ENCODE measurements around the gene PHF10.

The PHF10 gene

DNA sequence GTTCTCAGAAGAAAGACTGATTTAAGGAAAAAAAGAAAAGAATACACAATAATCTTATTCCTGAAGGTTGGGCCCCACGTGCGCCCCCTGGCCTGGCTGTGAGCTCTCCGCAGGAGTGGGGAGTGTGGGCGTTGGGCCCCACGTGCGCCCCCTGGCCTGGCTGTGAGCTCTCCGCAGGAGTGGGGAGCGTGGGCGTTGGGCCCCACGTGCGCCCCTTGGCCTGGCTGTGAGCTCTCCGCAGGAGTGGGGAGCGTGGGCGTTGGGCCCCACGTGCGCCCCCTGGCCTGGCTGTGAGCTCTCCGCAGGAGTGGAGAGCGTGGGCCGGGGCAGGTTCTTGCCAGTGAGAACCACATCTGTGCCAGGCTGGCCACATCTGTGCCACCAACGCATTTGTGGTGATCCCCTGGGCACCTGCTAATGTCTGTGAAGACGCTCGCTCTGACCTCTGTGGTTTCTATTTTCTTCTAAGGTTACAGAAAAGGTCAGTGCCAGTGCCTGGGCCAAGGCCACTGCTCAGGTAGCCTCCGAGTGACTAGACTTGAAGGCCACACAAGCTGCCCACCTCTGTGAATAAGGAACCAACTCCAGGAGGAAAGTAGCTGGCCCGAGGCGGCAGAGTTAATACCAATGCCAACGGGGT, 63.4 kb downstream of the PHF10 start:
- Histone ChIP-seq H3K4me3 (ENCODE audit: extremely low read depth, insufficient read depth, low read length, poor library complexity, severe bottlenecking) (no peak overlapping the region), H3K27ac (ENCODE audit: low read depth, low read length, severe bottlenecking) (no peak overlapping the region), H3K9me3 (ENCODE audit: control insufficient read depth, low read length) (no peaks in the 10 kb centered on the region), H3K36me3 (ENCODE audit: control insufficient read depth, insufficient read depth, low read length) (peaks cover 56% of the 10 kb centered on the region), H3K4me1 (ENCODE audit: control insufficient read depth, insufficient read depth, low read length, poor library complexity, severe bottlenecking) (no peaks in the 10 kb centered on the region)
- 92 to 95% methylated on average over 23 to 26 of the region's 26 CpGs for WGBS, 2 experiments (ENCODE audit: insufficient coverage in 2 of 2)

GRCh38 chr6:169659820-169660610, 64.3 kb downstream of the PHF10 start:
- WGBS, 2 experiments (ENCODE audit: insufficient coverage in 2 of 2) = 89 to 95% methylated on average over 18 to 19 of the region's 26 CpGs
- Histone ChIP-seq H3K9me3 (ENCODE audit: control insufficient read depth, low read length) (no peaks in the 10 kb centered on the region), H3K27ac (ENCODE audit: low read depth, low read length, severe bottlenecking) (no peak overlapping the region), H3K4me1 (ENCODE audit: control insufficient read depth, insufficient read depth, low read length, poor library complexity, severe bottlenecking) (no peaks in the 10 kb centered on the region), H3K36me3 (ENCODE audit: control insufficient read depth, insufficient read depth, low read length) (peaks cover 55% of the 10 kb centered on the region), H3K4me3 (ENCODE audit: extremely low read depth, insufficient read depth, low read length, poor library complexity, severe bottlenecking) (no peak overlapping the region)

GRCh38 chr6:169657284-169657610, 67.1 kb downstream of the PHF10 start:
- Histone ChIP-seq H3K36me3 (ENCODE audit: control insufficient read depth, insufficient read depth, low read length) (peaks cover 51% of the 10 kb centered on the region), H3K27ac (ENCODE audit: low read depth, low read length, severe bottlenecking) (no peak overlapping the region), H3K4me1 (ENCODE audit: control insufficient read depth, insufficient read depth, low read length, poor library complexity, severe bottlenecking) (no peaks in the 10 kb centered on the region), H3K9me3 (ENCODE audit: control insufficient read depth, low read length) (no peaks in the 10 kb centered on the region), H3K4me3 (ENCODE audit: extremely low read depth, insufficient read depth, low read length, poor library complexity, severe bottlenecking) (no peak overlapping the region)
- 94 to 96% methylated on average over 13 of the region's 13 CpGs for WGBS, 2 experiments (ENCODE audit: insufficient coverage in 2 of 2)

GRCh38 chr6:169656546-169657283, 67.6 kb downstream of the PHF10 start:
- Histone ChIP-seq H3K4me3 (ENCODE audit: extremely low read depth, insufficient read depth, low read length, poor library complexity, severe bottlenecking) (no peak overlapping the region), H3K4me1 (ENCODE audit: control insufficient read depth, insufficient read depth, low read length, poor library complexity, severe bottlenecking) (no peaks in the 10 kb centered on the region), H3K36me3 (ENCODE audit: control insufficient read depth, insufficient read depth, low read length) (peaks cover 53% of the 10 kb centered on the region), H3K9me3 (ENCODE audit: control insufficient read depth, low read length) (no peaks in the 10 kb centered on the region), H3K27ac (ENCODE audit: low read depth, low read length, severe bottlenecking) (no peak overlapping the region)
- 90 to 93% methylated on average over 19 to 20 of the region's 23 CpGs for WGBS, 2 experiments (ENCODE audit: insufficient coverage in 2 of 2)

DNA sequence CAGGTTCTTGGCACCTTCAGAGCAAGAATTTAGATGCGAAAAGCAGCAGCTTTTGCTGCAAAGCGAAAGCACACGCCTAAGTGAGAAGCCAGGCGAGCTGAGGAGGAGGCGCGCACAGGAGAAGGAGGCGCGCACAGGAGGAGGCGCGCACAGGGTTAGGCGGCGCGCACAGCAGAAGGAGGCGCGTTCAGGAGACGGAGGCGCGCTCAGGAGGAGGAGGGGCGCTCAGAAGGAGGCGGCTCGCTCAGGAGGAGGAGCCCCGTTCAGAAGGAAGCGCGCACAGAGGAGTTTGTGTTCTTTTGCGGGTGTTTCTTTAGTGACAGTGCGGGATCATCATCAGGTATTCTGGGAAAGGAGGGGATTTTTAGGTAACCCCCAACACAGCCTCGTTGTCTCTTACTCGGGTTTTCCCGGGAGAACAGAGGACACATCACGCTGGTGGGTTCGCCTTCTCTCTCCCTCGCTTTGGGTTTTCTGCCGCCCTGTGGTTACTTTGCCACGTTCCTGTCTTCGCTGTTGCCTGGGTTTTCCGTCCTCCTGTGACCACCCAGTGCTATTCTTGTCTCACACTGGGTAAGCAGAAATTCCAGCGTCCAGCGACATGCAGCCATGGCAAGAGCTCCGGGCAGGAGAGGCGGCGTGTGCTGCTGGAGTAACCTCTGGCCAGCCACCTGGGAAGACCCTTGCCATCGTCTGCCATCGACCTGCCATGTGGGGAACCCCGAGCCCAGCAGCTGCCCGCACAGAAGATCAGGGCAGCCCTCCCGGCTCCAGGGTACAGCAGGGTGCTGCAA, 69.5 kb downstream of the PHF10 start:
- 91 to 92% methylated on average over 36 to 46 of the region's 46 CpGs for WGBS, 2 experiments (ENCODE audit: insufficient coverage in 2 of 2)
- H3K4me1 ChIP-seq (ENCODE audit: control insufficient read depth, insufficient read depth, low read length, poor library complexity, severe bottlenecking) = no peaks in the 10 kb centered on the region
- peaks cover 45% of the 10 kb centered on the region for H3K36me3 ChIP-seq (ENCODE audit: control insufficient read depth, insufficient read depth, low read length)
- H3K9me3 ChIP-seq (ENCODE audit: control insufficient read depth, low read length) = no peaks in the 10 kb centered on the region
- no peak overlapping the region for H3K4me3 ChIP-seq (ENCODE audit: extremely low read depth, insufficient read depth, low read length, poor library complexity, severe bottlenecking)
- H3K27ac ChIP-seq (ENCODE audit: low read depth, low read length, severe bottlenecking) = no peak overlapping the region

Measured in mesodermal cell (in vitro differentiated cells).